ENCODE results near the gene TMEM259.

GRCh38 chr19:962683-963400 is 58.1 kb downstream of the TMEM259 start:
- TF ChIP-seq CTCF (IDR thresholded peaks at IDR 0.05; ENCODE audit: extremely low read depth in 1 of 2, insufficient read depth in 1 of 2, low read depth in 1 of 2, low read length in 2 of 2), result no peak
- no peak for TF ChIP-seq EZH2 (IDR thresholded peaks at IDR 0.05; ENCODE audit: borderline replicate concordance, low read depth, low read length, severe bottlenecking)
- TF ChIP-seq FOS (IDR thresholded peaks at IDR 0.05; ENCODE audit: borderline replicate concordance, insufficient read depth, low read length), result no peak
